Loucy (cell line): ENCODE measurements around the gene PNPT1.

ENCODE experiments used
- EZH2phosphoT487 ChIP-seq: fragments of 200-600 bp; IDR thresholded peaks from 2 replicates; pipeline ENCODE4 v1.6.1; 2018; ENCODE audit warnings: antibody characterized with exemption, mild to moderate bottlenecking, moderate library complexity, borderline replicate concordance
- TF ChIP-seq, protein P1 (sequence below): fragments of 200-600 bp; sonication (generic); conservative IDR thresholded peaks from 2 replicates; pipeline ENCODE4 v1.5.1; 2014; ENCODE audit warnings: mild to moderate bottlenecking, antibody characterized with exemption, low read length

DNA sequence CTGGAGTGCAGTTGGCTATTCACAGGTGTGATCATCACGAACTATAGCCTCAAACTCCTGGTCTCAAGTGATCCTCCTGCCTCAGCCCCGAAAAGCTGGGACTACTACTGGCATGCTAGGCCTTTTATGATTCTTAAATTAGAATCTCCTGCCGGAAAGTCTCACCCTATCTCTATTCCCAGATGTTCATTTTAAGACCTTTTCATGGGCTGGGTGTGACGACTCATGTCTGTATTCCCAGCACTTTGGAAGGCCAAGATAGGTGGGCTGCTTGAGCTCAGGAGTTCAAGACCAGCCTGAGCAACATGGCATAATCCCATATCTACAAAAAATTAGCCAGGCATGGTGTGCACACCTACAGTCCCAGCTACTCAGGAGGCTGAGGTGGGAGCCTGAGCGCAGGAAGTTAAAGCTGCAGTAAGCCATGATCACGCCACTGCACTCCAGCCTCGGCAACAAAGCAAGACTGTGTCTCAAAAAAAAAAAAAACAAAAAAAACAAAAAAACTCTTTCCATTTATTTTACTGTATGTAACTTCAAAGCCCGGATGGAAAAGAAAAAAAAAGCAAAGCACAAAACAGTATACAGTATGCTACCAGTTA lies 84.3 kb downstream of the PNPT1 start:
- TF ChIP-seq, protein P1, sequence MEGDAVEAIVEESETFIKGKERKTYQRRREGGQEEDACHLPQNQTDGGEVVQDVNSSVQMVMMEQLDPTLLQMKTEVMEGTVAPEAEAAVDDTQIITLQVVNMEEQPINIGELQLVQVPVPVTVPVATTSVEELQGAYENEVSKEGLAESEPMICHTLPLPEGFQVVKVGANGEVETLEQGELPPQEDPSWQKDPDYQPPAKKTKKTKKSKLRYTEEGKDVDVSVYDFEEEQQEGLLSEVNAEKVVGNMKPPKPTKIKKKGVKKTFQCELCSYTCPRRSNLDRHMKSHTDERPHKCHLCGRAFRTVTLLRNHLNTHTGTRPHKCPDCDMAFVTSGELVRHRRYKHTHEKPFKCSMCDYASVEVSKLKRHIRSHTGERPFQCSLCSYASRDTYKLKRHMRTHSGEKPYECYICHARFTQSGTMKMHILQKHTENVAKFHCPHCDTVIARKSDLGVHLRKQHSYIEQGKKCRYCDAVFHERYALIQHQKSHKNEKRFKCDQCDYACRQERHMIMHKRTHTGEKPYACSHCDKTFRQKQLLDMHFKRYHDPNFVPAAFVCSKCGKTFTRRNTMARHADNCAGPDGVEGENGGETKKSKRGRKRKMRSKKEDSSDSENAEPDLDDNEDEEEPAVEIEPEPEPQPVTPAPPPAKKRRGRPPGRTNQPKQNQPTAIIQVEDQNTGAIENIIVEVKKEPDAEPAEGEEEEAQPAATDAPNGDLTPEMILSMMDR = no peak
- no peak for TF ChIP-seq EZH2phosphoT487
